Neural progenitor cell (in vitro differentiated cells): Measurements from ENCODE around the gene MSRB2.

ENCODE experiments used
- EZH2 ChIP-seq: fragments of 200-600 bp; sonication (generic); IDR thresholded peaks from 2 replicates; pipeline ENCODE4 v1.6.1; 2017; ENCODE audit warnings: antibody characterized with exemption, mild to moderate bottlenecking, moderate library complexity
- EZH2phosphoT487 ChIP-seq: fragments of 200-600 bp; sonication (generic); IDR thresholded peaks from 2 replicates; pipeline ENCODE4 v1.6.1; 2017; ENCODE audit warnings: antibody characterized with exemption
- TF ChIP-seq, protein P1 (sequence below): fragments of 200-600 bp; sonication (generic); IDR thresholded peaks from 2 replicates; pipeline ENCODE4 v1.5.1; 2017; ENCODE audit warnings: antibody characterized with exemption, mild to moderate bottlenecking

DNA sequence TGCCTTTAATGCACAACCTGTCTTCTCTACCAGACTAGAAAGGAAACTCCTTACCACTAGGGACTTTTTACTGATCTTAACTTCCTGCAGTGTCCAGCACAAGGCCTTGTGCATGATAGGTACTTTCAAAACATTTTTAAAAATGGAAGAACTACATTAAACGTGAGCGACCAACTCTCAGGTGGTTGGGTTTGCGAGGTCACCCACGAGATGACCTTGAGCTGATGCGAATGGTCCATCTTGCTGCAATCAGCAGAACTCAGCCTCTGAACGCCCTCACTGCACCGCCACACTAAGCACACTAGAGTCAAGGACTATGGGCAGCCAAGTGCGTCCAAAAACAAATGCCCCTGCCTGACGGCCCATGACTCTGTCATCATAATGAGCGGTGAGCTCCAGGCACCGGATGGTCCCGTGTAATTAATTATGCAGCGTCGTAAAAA lies 61.9 kb downstream of the MSRB2 start:
- TF ChIP-seq, protein P1, sequence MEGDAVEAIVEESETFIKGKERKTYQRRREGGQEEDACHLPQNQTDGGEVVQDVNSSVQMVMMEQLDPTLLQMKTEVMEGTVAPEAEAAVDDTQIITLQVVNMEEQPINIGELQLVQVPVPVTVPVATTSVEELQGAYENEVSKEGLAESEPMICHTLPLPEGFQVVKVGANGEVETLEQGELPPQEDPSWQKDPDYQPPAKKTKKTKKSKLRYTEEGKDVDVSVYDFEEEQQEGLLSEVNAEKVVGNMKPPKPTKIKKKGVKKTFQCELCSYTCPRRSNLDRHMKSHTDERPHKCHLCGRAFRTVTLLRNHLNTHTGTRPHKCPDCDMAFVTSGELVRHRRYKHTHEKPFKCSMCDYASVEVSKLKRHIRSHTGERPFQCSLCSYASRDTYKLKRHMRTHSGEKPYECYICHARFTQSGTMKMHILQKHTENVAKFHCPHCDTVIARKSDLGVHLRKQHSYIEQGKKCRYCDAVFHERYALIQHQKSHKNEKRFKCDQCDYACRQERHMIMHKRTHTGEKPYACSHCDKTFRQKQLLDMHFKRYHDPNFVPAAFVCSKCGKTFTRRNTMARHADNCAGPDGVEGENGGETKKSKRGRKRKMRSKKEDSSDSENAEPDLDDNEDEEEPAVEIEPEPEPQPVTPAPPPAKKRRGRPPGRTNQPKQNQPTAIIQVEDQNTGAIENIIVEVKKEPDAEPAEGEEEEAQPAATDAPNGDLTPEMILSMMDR: no peak
- TF ChIP-seq EZH2 (no peak), EZH2phosphoT487 (no peak)
